HL-60 (cell line): Measurements from ENCODE around the gene THBS3.

ENCODE experiments used
- GABPA ChIP-seq: IDR thresholded peaks from 2 replicates; pipeline ENCODE4 v1.6.1; 2012; ENCODE audit warnings: low read depth
- TF ChIP-seq, protein P1 (sequence below): IDR thresholded peaks from one replicate; pipeline ENCODE4 v1.5.1; 2011; ENCODE audit warnings: low read length, control low read depth, inconsistent platforms; ENCODE audit not compliant: insufficient read depth

DNA sequence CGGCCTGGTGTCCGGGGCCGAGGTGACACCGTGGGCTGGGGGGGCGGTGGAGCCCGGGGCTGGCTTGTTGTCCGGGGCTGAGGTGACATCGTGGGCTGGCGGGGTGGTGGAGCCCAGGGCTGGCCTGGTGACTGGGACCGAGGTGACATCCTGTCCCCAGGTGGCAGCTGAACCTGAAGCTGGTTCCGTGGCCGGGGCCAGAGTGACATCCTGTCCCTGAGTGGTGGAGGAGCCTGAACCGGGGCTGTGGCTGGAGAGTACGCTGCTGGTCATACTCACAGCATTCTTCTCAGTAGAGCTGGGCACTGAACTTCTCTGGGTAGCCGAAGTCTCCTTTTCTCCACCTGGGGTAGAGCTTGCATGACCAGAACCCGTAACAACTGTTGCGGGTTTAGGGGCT, 15.8 kb downstream of the THBS3 start:
- TF ChIP-seq, protein P1, sequence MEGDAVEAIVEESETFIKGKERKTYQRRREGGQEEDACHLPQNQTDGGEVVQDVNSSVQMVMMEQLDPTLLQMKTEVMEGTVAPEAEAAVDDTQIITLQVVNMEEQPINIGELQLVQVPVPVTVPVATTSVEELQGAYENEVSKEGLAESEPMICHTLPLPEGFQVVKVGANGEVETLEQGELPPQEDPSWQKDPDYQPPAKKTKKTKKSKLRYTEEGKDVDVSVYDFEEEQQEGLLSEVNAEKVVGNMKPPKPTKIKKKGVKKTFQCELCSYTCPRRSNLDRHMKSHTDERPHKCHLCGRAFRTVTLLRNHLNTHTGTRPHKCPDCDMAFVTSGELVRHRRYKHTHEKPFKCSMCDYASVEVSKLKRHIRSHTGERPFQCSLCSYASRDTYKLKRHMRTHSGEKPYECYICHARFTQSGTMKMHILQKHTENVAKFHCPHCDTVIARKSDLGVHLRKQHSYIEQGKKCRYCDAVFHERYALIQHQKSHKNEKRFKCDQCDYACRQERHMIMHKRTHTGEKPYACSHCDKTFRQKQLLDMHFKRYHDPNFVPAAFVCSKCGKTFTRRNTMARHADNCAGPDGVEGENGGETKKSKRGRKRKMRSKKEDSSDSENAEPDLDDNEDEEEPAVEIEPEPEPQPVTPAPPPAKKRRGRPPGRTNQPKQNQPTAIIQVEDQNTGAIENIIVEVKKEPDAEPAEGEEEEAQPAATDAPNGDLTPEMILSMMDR, result no peak
- TF ChIP-seq GABPA, result no peak
